GM12872 (cell line): ENCODE data around the gene FGF5.

Experiments
- TF ChIP-seq, protein P1 (sequence below): IDR thresholded peaks from 3 replicates; pipeline ENCODE4 v1.5.1; 2011; ENCODE audit warnings: low read depth, mild to moderate bottlenecking, low read length, moderate library complexity; ENCODE audit not compliant: insufficient read depth

The FGF5 gene

DNA sequence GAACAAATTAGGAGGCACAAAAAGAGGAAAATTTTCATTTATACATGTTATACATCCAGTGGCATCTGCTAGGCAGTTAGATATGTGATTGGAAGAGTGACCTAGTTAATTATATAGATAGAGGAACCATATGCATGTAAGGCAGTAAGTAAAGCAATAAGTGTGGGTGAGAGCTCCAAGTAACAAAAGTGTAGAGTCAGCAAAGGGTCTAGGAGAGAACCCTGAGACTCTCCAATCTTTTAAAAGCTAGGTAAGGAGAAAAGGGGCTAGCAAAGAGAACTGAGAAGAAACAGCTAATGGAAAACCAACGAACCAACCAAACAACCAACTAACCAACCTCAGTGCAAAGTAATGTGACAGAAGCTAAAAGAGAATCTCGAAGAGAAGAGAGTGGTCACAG is 65.2 kb downstream of the FGF5 start:
- TF ChIP-seq, protein P1, sequence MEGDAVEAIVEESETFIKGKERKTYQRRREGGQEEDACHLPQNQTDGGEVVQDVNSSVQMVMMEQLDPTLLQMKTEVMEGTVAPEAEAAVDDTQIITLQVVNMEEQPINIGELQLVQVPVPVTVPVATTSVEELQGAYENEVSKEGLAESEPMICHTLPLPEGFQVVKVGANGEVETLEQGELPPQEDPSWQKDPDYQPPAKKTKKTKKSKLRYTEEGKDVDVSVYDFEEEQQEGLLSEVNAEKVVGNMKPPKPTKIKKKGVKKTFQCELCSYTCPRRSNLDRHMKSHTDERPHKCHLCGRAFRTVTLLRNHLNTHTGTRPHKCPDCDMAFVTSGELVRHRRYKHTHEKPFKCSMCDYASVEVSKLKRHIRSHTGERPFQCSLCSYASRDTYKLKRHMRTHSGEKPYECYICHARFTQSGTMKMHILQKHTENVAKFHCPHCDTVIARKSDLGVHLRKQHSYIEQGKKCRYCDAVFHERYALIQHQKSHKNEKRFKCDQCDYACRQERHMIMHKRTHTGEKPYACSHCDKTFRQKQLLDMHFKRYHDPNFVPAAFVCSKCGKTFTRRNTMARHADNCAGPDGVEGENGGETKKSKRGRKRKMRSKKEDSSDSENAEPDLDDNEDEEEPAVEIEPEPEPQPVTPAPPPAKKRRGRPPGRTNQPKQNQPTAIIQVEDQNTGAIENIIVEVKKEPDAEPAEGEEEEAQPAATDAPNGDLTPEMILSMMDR, result no peak

GRCh38 chr4:80333121-80333520 is 66.7 kb downstream of the FGF5 start:
- TF ChIP-seq, protein P1, result no peak

DNA sequence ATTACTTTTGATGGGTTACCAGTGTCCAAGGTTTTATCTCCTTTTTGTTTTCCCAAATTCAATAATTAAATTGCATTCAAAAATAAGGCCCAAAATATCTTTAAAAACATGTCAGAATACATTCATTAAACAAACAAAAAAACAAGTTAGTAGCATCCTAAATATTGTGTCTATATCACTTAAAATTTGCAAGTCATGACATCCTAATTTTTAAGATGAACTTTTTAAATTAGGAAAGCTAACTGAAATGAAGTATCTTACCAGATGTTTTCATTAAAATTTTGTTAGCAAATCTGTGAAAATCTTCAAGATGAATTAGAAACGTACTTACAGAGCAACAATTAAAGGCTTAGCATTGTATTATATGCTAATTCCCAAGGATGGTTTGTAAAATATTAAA is 68.1 kb downstream of the FGF5 start:
- TF ChIP-seq, protein P1, result no peak

DNA sequence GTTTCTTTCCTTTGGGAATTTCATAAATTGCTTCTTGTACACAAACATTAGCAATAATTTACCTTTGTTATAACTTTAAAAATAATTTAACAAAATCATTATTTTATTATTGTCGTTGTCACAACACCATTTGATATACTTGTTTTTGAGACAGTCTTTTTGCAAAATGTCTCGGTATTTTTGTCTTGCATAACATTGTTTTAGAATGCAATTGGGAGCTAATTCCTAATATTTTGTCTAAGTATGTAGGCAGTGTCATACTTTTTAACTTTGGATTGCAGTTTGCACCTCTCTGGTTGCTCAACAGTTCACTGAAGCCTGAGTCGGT is 68.7 kb downstream of the FGF5 start:
- TF ChIP-seq, protein P1, result no peak

DNA sequence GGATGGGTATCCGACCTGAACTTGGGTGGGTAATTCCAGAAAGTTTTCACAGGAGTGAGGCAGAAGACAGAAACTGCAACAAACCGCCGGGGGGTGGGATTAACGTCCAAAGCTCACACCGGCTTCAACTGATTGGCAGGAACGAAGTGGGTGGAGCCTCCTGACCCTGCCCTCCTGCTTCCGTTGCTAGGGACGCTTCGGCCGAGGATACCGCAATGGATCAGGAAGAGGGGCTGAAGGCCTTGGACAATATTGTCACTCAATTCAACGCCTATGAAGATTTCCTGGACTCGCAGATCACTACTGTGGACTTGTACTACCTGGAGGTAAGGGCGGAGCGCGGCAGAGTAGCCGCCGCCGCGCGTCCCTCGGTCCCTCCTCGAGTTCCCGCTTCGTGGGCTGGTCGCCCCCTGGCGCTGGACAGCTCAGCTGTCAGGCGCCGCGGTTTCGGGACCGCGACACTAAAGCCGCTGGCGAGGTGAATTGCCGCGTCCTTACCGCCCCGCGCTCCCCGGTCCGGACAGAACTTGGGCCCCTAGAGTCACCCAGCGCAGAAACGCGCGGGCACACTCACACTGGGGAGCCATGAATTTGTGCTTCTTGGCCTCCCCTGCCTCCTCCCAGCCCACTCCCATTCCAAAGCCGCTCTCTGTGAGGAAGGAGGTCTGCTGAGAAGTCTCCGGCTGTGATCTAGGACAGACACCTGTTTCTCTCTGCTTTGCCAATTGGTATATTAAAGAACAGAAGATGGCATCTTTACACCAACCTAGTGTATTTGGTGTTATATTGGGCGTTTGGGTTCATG is 69.3 kb downstream of the FGF5 start, which contains the start of gene CFAP299:
Gene CFAP299, plus strand, starts transcription at position 177 of the 805 bp plus-strand sequence.
- TF ChIP-seq, protein P1, result peak; percentile 40; the same call in 1 of the 3 replicates

GRCh38 chr4:80336582-80336981 is 70.1 kb downstream of the FGF5 start:
- TF ChIP-seq, protein P1, result no peak

- TF ChIP-seq, protein P1, result no peak
Observed at GRCh38 chr4:80340036-80340435, 73.6 kb downstream of the FGF5 start.
